Measurements from ENCODE around the gene MRPL36.

MRPL36 gene

DNA sequence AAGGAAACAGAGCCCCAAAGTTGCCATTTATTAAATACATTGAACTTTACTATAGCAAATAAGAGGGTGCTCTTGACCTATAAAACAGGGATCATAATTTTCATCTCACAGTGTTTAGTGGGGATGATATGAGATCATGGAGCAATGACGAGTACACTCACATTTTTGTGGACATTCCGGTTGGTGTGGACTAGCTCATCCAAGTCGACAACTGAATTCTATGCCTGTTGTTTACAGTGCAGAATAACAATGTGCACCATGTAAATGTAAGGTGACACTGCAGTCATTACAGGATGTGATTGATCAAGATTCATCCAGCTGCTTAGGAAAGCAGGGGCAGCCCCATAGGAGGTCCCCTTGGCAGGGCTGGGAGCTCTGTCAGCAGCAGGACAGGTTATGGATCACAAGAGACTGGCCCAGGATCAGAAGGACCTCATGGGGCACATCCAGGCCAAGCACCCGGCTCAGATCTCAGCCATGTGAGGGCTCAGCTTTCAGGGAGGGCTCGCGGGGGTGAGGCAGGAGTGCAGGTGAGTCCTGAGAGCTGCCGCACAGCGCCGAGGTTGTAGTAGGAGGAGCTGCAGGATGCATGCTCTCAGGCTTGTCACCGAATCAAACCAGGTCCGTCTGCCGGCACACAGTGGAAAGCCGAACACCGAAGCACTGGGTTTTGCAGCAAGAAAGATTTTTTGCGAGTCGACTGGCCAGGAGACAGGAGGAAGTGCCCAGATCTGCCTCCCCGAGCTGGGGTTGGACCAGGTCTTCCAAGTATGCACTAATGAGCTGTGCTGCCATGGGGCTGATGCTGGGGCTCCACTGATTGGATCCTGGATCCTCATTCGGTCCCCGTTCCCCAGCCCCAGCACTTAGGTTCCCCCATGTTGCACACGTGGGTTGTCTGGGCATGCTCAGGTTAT is 28.2 kb downstream of the MRPL36 start:
- no peak overlapping the region for H3K4me2 ChIP-seq (ENCODE audit: low read length)
- H3K9ac ChIP-seq (ENCODE audit: low read depth, low read length) = no peak overlapping the region
- no peaks in the 10 kb centered on the region for H3K4me1 ChIP-seq (ENCODE audit: control insufficient read depth, insufficient read depth, low read length)
- peaks cover 22% of the 10 kb centered on the region for H3K27me3 ChIP-seq (ENCODE audit: control insufficient read depth, insufficient read depth, low read length)
- H3K4me3 ChIP-seq (ENCODE audit: low read length) = no peak overlapping the region
- no peaks in the 10 kb centered on the region for H3K36me3 ChIP-seq (ENCODE audit: insufficient read depth, low read length)
- no peaks in the 10 kb centered on the region for H3K9me3 ChIP-seq (replicated peaks; ENCODE audit: low read length)

- H3K9me3 ChIP-seq (replicated peaks; ENCODE audit: low read length) = no peaks in the 10 kb centered on the region
- H3K36me3 ChIP-seq (ENCODE audit: insufficient read depth, low read length) = no peaks in the 10 kb centered on the region
- H3K4me3 ChIP-seq (ENCODE audit: low read length) = no peak overlapping the region
- H3K4me1 ChIP-seq (ENCODE audit: control insufficient read depth, insufficient read depth, low read length) = no peaks in the 10 kb centered on the region
- H3K9ac ChIP-seq (ENCODE audit: low read depth, low read length) = no peak overlapping the region
- peaks cover 22% of the 10 kb centered on the region for H3K27me3 ChIP-seq (ENCODE audit: control insufficient read depth, insufficient read depth, low read length)
- no peak overlapping the region for H3K4me2 ChIP-seq (ENCODE audit: low read length)
These were observed 29.2 kb downstream of the MRPL36 start for GRCh38 chr5:1770443-1770802.

- Histone ChIP-seq H3K36me3 (ENCODE audit: insufficient read depth, low read length) (no peaks in the 10 kb centered on the region), H3K4me2 (ENCODE audit: low read length) (no peak overlapping the region), H3K27me3 (ENCODE audit: control insufficient read depth, insufficient read depth, low read length) (peaks cover 22% of the 10 kb centered on the region), H3K9me3 (replicated peaks; ENCODE audit: low read length) (no peaks in the 10 kb centered on the region), H3K4me3 (ENCODE audit: low read length) (no peak overlapping the region), H3K9ac (ENCODE audit: low read depth, low read length) (no peak overlapping the region), H3K4me1 (ENCODE audit: control insufficient read depth, insufficient read depth, low read length) (no peaks in the 10 kb centered on the region)
These were observed 29.7 kb downstream of the MRPL36 start for GRCh38 chr5:1769752-1770442.

DNA sequence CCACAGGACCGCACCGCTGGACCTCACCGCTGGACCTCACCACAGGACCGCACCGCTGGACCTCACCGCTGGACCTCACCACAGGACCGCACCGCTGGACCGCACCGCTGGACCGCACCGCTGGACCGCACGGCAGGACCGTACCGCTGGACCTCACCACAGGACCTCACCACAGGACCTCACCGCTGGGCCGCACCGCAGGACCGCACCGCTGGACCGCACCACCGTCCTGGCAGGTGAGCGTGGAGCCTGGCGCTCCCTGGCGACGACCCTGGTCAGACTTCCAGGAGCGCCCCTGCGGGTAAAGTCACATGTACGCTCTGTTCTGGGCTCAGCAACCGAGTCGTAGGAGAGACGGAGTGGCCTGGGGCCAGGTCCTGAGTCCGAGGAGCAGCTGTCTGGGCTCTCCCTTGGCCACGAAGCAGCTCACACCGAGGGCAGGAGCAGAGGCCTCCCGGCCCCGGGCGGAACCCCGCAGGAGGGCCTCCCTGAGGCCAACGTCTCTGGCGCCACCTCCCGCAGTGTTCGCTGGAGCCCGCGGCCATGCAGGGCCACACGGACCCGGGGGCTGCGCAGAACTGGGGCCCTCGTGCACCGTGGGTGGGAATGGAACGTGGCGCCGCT is 30.5 kb downstream of the MRPL36 start:
- Histone ChIP-seq H3K4me3 (ENCODE audit: low read length) (no peak overlapping the region), H3K9ac (ENCODE audit: low read depth, low read length) (no peak overlapping the region), H3K27me3 (ENCODE audit: control insufficient read depth, insufficient read depth, low read length) (peaks cover 22% of the 10 kb centered on the region), H3K9me3 (replicated peaks; ENCODE audit: low read length) (no peaks in the 10 kb centered on the region), H3K36me3 (ENCODE audit: insufficient read depth, low read length) (no peaks in the 10 kb centered on the region), H3K4me2 (ENCODE audit: low read length) (no peak overlapping the region), H3K4me1 (ENCODE audit: control insufficient read depth, insufficient read depth, low read length) (no peaks in the 10 kb centered on the region)

DNA sequence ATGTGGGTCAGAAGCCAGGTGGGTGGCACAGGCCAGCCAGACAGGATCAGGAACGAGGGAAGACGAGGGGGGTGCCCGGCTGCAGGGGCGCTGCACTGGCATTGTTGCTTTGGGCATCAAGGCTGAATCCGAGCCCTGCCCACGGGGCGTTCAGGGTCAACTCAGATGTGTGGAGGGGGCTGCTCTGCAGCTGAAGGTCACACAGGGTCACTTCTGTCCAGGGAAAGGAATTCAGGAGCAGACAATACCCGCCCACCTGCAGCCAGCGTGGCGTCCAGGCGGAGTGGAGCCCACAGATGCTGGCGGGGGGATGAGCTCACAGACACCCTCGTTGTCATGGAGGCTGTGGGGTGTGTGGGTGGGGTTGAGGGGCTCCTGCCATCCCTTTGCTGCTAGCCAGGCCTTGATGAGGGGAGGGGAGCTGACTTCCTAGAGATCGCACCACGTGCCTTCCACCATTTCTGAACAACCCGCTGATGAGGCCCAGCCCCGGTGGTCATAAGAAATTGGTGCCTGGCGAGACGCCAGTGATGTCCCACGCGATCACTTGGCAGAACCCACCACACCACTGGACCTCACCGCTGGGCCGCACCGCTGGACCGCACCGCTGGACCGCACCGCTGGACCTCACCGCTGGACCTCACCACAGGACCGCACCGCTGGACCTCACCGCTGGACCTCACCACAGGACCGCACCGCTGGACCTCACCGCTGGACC is 31.2 kb downstream of the MRPL36 start:
- H3K27me3 ChIP-seq (ENCODE audit: control insufficient read depth, insufficient read depth, low read length) = peaks cover 22% of the 10 kb centered on the region
- no peaks in the 10 kb centered on the region for H3K4me1 ChIP-seq (ENCODE audit: control insufficient read depth, insufficient read depth, low read length)
- H3K4me3 ChIP-seq (ENCODE audit: low read length) = no peak overlapping the region
- no peaks in the 10 kb centered on the region for H3K9me3 ChIP-seq (replicated peaks; ENCODE audit: low read length)
- no peak overlapping the region for H3K9ac ChIP-seq (ENCODE audit: low read depth, low read length)
- H3K4me2 ChIP-seq (ENCODE audit: low read length) = no peak overlapping the region
- no peaks in the 10 kb centered on the region for H3K36me3 ChIP-seq (ENCODE audit: insufficient read depth, low read length)

- Histone ChIP-seq H3K9me3 (replicated peaks; ENCODE audit: low read length) (no peaks in the 10 kb centered on the region), H3K4me1 (ENCODE audit: control insufficient read depth, insufficient read depth, low read length) (no peaks in the 10 kb centered on the region), H3K36me3 (ENCODE audit: insufficient read depth, low read length) (no peaks in the 10 kb centered on the region), H3K9ac (ENCODE audit: low read depth, low read length) (no peak overlapping the region), H3K4me3 (ENCODE audit: low read length) (no peak overlapping the region), H3K4me2 (ENCODE audit: low read length) (no peak overlapping the region), H3K27me3 (ENCODE audit: control insufficient read depth, insufficient read depth, low read length) (peaks cover 22% of the 10 kb centered on the region)
These were observed 31.9 kb downstream of the MRPL36 start for GRCh38 chr5:1767524-1768282.

GRCh38 chr5:1765880-1766235 is 33.8 kb downstream of the MRPL36 start:
- Histone ChIP-seq H3K36me3 (ENCODE audit: insufficient read depth, low read length) (no peaks in the 10 kb centered on the region), H3K9me3 (replicated peaks; ENCODE audit: low read length) (no peaks in the 10 kb centered on the region), H3K27me3 (ENCODE audit: control insufficient read depth, insufficient read depth, low read length) (peaks cover 17% of the 10 kb centered on the region), H3K4me3 (ENCODE audit: low read length) (no peak overlapping the region), H3K4me1 (ENCODE audit: control insufficient read depth, insufficient read depth, low read length) (no peaks in the 10 kb centered on the region), H3K9ac (ENCODE audit: low read depth, low read length) (no peak overlapping the region), H3K4me2 (ENCODE audit: low read length) (no peak overlapping the region)

DNA sequence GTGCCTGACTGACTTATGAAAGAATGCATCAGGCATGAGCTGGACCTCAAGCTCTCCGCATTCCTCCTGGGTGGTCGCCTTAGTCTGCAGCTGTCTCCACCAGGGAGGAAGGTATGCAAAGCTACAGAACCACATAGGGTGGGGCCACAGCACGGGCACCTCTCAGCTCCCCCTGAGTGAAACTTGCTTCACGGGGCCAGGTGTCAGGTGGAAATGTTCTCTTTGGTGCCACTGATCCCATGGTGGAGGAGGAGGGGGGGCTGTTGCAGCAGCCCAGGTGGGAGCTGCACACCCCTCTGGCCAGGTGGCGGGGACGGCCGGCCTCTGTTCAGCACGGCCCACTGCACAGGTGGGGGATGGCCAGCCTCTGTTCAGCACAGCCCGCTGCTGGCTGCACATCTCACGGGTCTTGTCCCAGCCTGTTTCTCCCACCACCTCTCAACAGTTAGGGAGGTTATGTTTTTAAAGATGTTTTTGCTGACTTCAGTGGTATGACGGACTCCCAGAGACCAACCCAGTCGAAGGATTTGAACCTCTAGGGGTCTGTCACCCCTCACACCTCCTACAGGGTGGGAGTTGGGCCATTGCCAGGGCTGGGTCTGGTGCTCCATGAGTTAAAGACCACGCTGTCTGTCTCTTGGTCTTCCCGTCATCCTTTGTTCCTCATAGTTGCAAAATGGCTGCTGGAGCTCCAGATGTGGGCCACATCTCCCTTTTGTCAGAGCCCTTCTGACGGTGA is 34.3 kb downstream of the MRPL36 start:
- Histone ChIP-seq H3K27me3 (ENCODE audit: control insufficient read depth, insufficient read depth, low read length) (peaks cover 15% of the 10 kb centered on the region), H3K4me2 (ENCODE audit: low read length) (no peak overlapping the region), H3K4me3 (ENCODE audit: low read length) (no peak overlapping the region), H3K4me1 (ENCODE audit: control insufficient read depth, insufficient read depth, low read length) (no peaks in the 10 kb centered on the region), H3K9ac (ENCODE audit: low read depth, low read length) (no peak overlapping the region), H3K36me3 (ENCODE audit: insufficient read depth, low read length) (no peaks in the 10 kb centered on the region), H3K9me3 (replicated peaks; ENCODE audit: low read length) (no peaks in the 10 kb centered on the region)

GRCh38 chr5:1764606-1764960 is 35.1 kb downstream of the MRPL36 start:
- Histone ChIP-seq H3K4me3 (ENCODE audit: low read length) (no peak overlapping the region), H3K9ac (ENCODE audit: low read depth, low read length) (no peak overlapping the region), H3K27me3 (ENCODE audit: control insufficient read depth, insufficient read depth, low read length) (peaks cover 17% of the 10 kb centered on the region)

GRCh38 chr5:1763960-1764605 is 35.6 kb downstream of the MRPL36 start:
- no peaks in the 10 kb centered on the region for H3K9me3 ChIP-seq (replicated peaks; ENCODE audit: low read length)
- H3K4me1 ChIP-seq (ENCODE audit: control insufficient read depth, insufficient read depth, low read length) = no peaks in the 10 kb centered on the region
- no peaks in the 10 kb centered on the region for H3K36me3 ChIP-seq (ENCODE audit: insufficient read depth, low read length)
- no peak overlapping the region for H3K4me3 ChIP-seq (ENCODE audit: low read length)
- peaks cover 19% of the 10 kb centered on the region for H3K27me3 ChIP-seq (ENCODE audit: control insufficient read depth, insufficient read depth, low read length)
- no peak overlapping the region for H3K9ac ChIP-seq (ENCODE audit: low read depth, low read length)
- H3K4me2 ChIP-seq (ENCODE audit: low read length) = no peak overlapping the region

More at GRCh38 chr5:1764606-1764960, 35.1 kb downstream of the MRPL36 start:
- Histone ChIP-seq H3K4me1 (ENCODE audit: control insufficient read depth, insufficient read depth, low read length) (no peaks in the 10 kb centered on the region), H3K36me3 (ENCODE audit: insufficient read depth, low read length) (no peaks in the 10 kb centered on the region), H3K4me2 (ENCODE audit: low read length) (no peak overlapping the region), H3K9me3 (replicated peaks; ENCODE audit: low read length) (no peaks in the 10 kb centered on the region)

Measured in skeletal muscle satellite cell (primary cell).